OCI-LY7 (cell line): Measurements from ENCODE around the gene CLPSL1. TPM values are rescaled to one million over a fixed set of nuclear protein-coding genes. Genes with fewer than 3 reads are reported as not detected.

Source experiments
- BruUV-seq: library from RNA; stranded (reverse); fragments of 400-500 nt; replicated peaks from 2 replicates; lab custom pipeline; 2021; lab: Mats Ljungman, UMichigan
- CTCF ChIA-PET: fragments of 300-600 bp; sonication (Branson Sonifier 250); formaldehyde crosslinking; loops from one replicate; lab custom pipeline; 2022; ENCODE audit warnings: antibody characterized with exemption; ENCODE audit not compliant: unreplicated experiment; lab: Charles Lee
- POLR2A ChIA-PET: fragments of 300-600 bp; sonication (Branson Sonifier 250); formaldehyde crosslinking; loops from one replicate; lab custom pipeline; 2022; ENCODE audit warnings: antibody characterized with exemption; lab: Charles Lee
- DNase-seq: peaks from one replicate; pipeline ENCODE4 v3.0.0-alpha.2; 2015; ENCODE audit warnings: low spot score
- H2AFZ ChIP-seq: fragments of 200-600 bp; sonication (generic), shearing (Covaris generic); 2 replicates; pipeline ENCODE4 v1.6.1; 2014; ENCODE audit warnings: mild to moderate bottlenecking, antibody characterized with exemption, low read length, moderate library complexity
- H3K27ac ChIP-seq: fragments of 200-600 bp; sonication (generic); 2 replicates; pipeline ENCODE4 v1.5.1; 2014; ENCODE audit warnings: mixed run types, low read depth, mild to moderate bottlenecking, moderate library complexity, low read length, inconsistent platforms; ENCODE audit not compliant: poor library complexity, severe bottlenecking
- H3K36me3 ChIP-seq: fragments of 200-600 bp; sonication (generic); 2 replicates; pipeline ENCODE4 v1.6.1; 2014; ENCODE audit warnings: mild to moderate bottlenecking, antibody characterized with exemption, low read length, moderate library complexity, mixed read lengths; ENCODE audit not compliant: insufficient read depth
- H3K4me1 ChIP-seq: fragments of 200-600 bp; sonication (generic); 2 replicates; pipeline ENCODE4 v1.5.1; 2014; ENCODE audit warnings: mild to moderate bottlenecking, low read length; ENCODE audit not compliant: insufficient read depth, poor library complexity, severe bottlenecking
- H3K4me2 ChIP-seq: fragments of 200-600 bp; sonication (generic); 2 replicates; pipeline ENCODE4 v1.6.1; 2014; ENCODE audit warnings: mild to moderate bottlenecking, low read length
- H3K4me3 ChIP-seq: fragments of 200-600 bp; sonication (generic); 2 replicates; pipeline ENCODE4 v1.5.1; 2014; ENCODE audit warnings: mild to moderate bottlenecking, low read depth, low read length; ENCODE audit not compliant: poor library complexity, severe bottlenecking
- H3K79me2 ChIP-seq: fragments of 200-600 bp; sonication (generic); 2 replicates; pipeline ENCODE4 v1.6.1; 2016; ENCODE audit warnings: low read depth, mild to moderate bottlenecking, low read length, moderate library complexity, mixed read lengths; ENCODE audit not compliant: insufficient read depth
- H3K9me2 ChIP-seq: fragments of 200-600 bp; sonication (generic); 2 replicates; pipeline ENCODE4 v1.6.1; 2016; ENCODE audit warnings: mild to moderate bottlenecking, low read length, mixed read lengths; ENCODE audit not compliant: insufficient read depth
- H3K9me3 ChIP-seq: fragments of 200-600 bp; sonication (generic); 2 replicates; pipeline ENCODE4 v1.6.1; 2014; ENCODE audit warnings: mild to moderate bottlenecking, mixed run types, low read length, mixed read lengths
- H4K20me1 ChIP-seq: fragments of 200-600 bp; sonication (generic); 2 replicates; pipeline ENCODE4 v1.6.1; 2014; ENCODE audit warnings: mild to moderate bottlenecking, antibody characterized with exemption, low read length, moderate library complexity, mixed read lengths; ENCODE audit not compliant: insufficient read depth
- CTCF ChIP-seq: fragments of 200-600 bp; sonication (generic); conservative IDR thresholded peaks from 2 replicates; pipeline ENCODE4 v1.5.1; 2014; ENCODE audit warnings: mild to moderate bottlenecking, antibody characterized with exemption, low read length, moderate library complexity, mixed read lengths
- EZH2phosphoT487 ChIP-seq: fragments of 200-600 bp; sonication (generic); IDR thresholded peaks from 2 replicates; pipeline ENCODE4 v1.6.1; 2018; ENCODE audit warnings: low read depth, borderline replicate concordance, mild to moderate bottlenecking, mixed run types, antibody characterized with exemption, low read length, moderate library complexity, mixed read lengths
- intact Hi-C: fragments of 100-400 bp; cut with micrococcal nuclease; formaldehyde crosslinking; loops from one replicate; pipeline ENCODE4 v1.10.0; 2022; ENCODE audit not compliant: unreplicated experiment
- total RNA-seq, 2 experiments: library from RNA; depleted of rRNA in 1 of 2; stranded (reverse); fragments of >200 nt in 1 of 2; shearing (Covaris generic) in 1 of 2; gene quantifications; 2 replicates each; pipeline ENCODE4 v1.2.3, GENCODE V29; 2014 to 2022

The CLPSL1 gene
- total RNA-seq, 2 experiments from 2014 or later, result not detected

- no TSS peak for BruUV-seq
- H3K4me1 ChIP-seq, result peaks cover 50% of the 10 kb centered on the region
- H3K79me2 ChIP-seq, result no peaks in the 10 kb centered on the region
- H4K20me1 ChIP-seq, result no peaks in the 10 kb centered on the region
- no peaks in the 10 kb centered on the region for H3K36me3 ChIP-seq
- H3K27ac ChIP-seq, result no peak overlapping the region
- H3K4me2 ChIP-seq, result peak overlapping the region; percentile 63
- intact Hi-C loops, result no loop called here
- no peaks in the 10 kb centered on the region for H3K9me3 ChIP-seq
- no peak overlapping the region for H2AFZ ChIP-seq
- DNase-seq, result no peak
- POLR2A ChIA-PET, result interaction anchor here (1.3 kb wide), 1 partner anchor 8 kb away, joined by 3 read pairs; no protein-coding TSS in a partner anchor
- TF ChIP-seq EZH2phosphoT487 (no peak), CTCF (no peak)
- H3K9me2 ChIP-seq, result no peaks in the 10 kb centered on the region
- no peak overlapping the region for H3K4me3 ChIP-seq
- CTCF ChIA-PET, result interaction anchor here (0.9 kb wide), 1 partner anchor 143 kb away, joined by 3 read pairs; no protein-coding TSS in a partner anchor
Measured at GRCh38 chr6:35735452-35735851, 45.4 kb upstream of the CLPSL1 start.

- no peaks in the 10 kb centered on the region for H3K9me2 ChIP-seq
- TF ChIP-seq CTCF (peak; percentile 98), EZH2phosphoT487 (no peak)
- peak overlapping the region; percentile 63 for H3K4me2 ChIP-seq
- peaks cover 42% of the 10 kb centered on the region for H3K4me1 ChIP-seq
- BruUV-seq, result no TSS peak
- H3K27ac ChIP-seq, result peak overlapping the region; percentile 12
- H3K4me3 ChIP-seq, result peak overlapping the region; percentile 49
- no peaks in the 10 kb centered on the region for H3K36me3 ChIP-seq
- H3K9me3 ChIP-seq, result no peaks in the 10 kb centered on the region
- H2AFZ ChIP-seq, result peak overlapping the region; percentile 90; the same call in 1 of the 2 replicates
- H3K79me2 ChIP-seq, result no peaks in the 10 kb centered on the region
- POLR2A ChIA-PET, result interaction anchor here (0.6 to 1.3 kb wide), 4 partner anchors 9 to 142 kb away, joined by 3 to 5 read pairs (median 3); no protein-coding TSS in a partner anchor
- CTCF ChIA-PET, result interaction anchor here (0.9 to 1.5 kb wide), 7 partner anchors 19 to 222 kb away, joined by 3 to 12 read pairs (median 3); no protein-coding TSS in a partner anchor
- no peaks in the 10 kb centered on the region for H4K20me1 ChIP-seq
- intact Hi-C loops, result loop anchor here (1.0 kb wide), 1 partner anchor 152 kb away; no protein-coding TSS in a partner anchor
- DNase-seq, result peak; percentile 85
Measured at GRCh38 chr6:35736253-35736894, 44.4 kb upstream of the CLPSL1 start.
